Bone marrow (tissue), 2 donors: ENCODE measurements around the gene TMEM154.

Experiments used
- DNase-seq, 2 donors: peaks; one replicate each; lab custom pipeline; 2025; lab: John Stamatoyannopoulos, UW

Gene TMEM154, protein sequence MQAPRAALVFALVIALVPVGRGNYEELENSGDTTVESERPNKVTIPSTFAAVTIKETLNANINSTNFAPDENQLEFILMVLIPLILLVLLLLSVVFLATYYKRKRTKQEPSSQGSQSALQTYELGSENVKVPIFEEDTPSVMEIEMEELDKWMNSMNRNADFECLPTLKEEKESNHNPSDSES

DNA sequence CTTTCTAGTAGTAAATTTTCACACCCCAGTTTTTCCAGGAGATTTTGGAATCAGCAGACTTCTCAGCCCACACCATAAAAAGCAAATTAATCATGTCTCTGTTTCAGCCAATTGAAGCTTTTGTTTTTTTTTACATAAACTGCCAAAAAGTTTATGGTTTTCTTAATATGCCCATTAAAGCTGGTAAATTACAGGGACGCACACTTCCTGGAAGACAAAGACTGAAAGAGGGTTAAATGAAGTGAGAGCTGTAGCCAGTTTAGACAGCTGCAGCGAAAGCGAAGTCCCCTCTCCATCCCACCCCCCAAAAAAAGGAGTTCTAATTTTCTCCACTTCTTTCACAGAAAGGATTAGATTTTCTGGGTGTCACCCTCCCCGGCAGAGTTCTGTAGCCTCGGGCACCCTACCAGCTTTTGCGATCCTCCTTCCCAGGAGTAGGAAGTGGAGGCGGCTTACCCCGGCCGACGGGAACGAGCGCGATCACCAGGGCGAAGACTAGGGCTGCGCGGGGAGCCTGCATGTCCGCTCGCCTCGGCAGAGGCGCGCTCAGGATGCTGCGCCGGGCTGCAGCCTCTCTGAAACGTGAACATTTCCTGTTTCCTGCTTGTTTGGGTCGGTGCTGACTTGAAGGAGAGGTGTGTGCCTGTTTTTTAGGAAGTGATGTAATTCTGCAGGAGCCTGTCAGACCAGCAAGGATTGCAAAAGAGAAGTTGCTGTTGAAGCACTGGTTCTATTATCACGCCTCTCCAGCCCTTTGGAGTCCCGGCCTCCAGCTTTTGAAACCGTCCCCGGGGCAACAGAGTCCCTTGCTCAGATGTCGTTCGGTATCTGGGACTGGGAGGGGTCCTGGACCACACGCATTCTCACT lies at the start of gene TMEM154:
Gene TMEM154 (minus strand): TSS at position 584 of the 868 bp plus-strand sequence. CDS start 64 bp downstream, at position 520.
- peak; percentile 30 to 87 for DNase-seq

DNA sequence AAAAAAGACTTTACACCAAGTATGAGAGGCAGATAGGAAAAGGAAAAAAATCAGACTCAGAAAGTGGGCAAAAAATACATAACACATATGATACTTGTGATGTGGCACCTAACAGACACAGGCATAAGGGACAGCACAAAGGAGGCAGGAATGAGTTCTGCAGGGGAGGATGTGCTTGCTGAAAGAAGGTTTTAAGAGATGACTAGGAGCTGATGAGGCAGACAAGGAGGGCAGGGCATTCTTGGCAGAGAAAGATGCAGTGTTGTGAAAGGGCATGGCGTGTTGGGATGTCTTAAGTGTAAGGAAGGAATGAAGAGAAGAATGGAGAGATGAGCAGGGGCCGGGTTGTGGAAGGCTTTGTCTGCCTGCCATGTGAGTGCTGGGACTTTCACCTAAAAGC lies 49.7 kb upstream of the TMEM154 start:
- DNase-seq, result no peak

DNA sequence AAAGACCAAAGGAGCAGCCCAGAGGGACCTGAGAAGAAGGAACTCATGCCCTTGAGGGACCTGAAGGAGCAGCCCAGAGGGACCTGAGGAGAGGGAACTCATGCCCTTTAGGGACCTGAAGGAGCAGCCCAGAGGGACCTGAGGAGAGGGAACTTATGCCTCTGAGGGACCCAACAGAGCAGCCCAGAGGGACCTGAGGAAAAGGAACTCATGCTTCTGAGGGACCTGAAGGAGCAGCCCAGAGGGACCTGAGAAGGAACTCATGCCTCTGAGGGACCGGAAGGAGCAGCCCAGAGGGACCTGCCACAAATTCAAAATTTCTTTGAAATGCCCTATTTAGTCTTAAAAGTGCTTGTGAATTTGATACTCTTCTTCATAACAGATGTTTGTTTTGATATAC lies 48.5 kb upstream of the TMEM154 start:
- DNase-seq, result no peak

DNA sequence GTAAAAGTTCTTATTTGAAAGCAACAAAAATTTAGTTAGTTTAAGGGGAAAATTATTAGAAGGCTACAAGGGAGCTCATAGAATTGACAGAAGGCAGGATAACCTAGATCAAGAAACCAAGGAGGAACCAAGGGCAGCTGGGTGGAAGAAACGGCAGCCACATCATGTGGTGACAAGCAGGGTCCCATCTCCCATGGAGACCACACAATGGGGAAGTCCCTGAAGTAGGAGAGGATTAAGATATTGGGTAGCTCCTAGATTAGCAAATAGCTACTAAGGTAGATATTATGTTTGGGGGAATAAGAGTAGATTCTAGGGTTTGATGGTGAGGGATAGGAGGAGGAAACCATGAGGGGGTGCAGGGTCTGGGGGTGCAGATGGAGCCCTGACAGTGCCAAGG lies 48.0 kb upstream of the TMEM154 start:
- no peak for DNase-seq

DNA sequence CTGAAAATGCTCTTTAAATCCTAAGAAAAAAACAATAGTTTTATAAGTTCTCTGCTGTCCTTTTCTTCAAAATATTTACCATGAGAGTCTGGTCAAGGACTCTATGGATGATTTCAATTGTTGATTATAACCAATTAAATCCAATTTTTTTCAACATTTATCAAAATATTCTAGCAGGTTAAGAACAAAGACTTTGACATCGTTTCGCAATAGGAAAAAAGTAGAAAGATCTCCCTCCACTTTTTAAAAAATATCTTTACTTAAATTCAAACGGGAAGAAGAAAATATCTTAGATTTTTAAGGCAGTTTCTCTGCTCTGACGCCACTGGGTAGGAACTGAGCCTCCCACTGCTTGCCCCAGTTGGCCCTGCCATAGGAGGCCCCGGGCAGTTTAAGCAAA lies 44.7 kb upstream of the TMEM154 start:
- DNase-seq, result no peak

DNA sequence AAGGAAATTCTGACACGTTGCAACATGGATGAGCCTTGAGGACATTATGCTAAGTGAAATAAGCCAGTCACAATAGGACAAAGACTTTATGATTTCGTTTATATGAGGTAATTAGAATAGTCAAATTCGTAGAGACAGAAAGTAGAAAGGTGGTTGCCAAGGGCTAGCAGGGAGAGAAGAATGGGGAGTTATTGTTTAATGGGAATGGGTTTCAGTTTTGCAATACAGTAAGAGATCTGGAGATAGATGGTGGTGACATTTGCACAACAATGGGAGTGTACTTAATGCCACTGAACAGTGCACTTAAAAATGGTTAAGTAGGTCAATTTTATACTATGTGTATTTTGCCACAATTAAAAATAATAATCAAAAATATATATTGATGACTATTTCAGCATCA lies 43.4 kb upstream of the TMEM154 start:
- DNase-seq, result no peak

DNA sequence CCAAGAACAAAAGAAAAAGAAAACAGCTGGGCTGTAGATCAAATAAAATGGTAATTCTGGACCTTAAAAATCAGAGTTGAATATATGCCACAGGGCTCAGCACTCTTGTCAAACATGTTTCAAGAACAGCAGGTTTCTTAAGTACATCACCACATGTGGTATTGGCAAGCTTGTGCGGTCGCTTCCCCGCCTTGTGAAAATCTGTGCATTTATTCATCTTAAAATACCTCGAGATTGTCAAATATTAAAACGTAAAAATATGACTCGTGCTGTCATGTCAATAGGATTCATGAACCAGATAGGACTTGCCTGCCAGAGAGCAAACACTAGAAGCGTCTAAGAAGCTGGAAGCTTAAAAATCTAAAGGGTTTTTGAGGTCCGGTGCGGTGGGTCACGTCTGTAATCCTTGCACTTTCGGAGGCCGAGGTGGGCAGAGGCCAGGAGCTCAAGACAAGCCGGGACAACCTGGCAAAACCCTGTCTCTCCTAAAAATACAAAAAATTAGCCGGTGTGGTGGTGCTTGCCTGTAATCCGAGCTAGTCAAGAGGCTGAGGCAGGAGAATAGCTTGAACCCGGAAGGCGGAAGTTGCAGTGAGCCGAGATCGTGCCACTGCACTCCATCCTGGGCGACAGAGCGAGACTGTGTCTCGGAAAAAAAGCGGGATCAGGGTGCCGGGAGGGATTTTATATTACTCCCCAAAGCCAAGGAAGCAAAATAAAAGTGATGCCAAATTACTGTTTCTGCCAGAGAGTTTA lies 40.2 kb upstream of the TMEM154 start:
- DNase-seq, result no peak

DNA sequence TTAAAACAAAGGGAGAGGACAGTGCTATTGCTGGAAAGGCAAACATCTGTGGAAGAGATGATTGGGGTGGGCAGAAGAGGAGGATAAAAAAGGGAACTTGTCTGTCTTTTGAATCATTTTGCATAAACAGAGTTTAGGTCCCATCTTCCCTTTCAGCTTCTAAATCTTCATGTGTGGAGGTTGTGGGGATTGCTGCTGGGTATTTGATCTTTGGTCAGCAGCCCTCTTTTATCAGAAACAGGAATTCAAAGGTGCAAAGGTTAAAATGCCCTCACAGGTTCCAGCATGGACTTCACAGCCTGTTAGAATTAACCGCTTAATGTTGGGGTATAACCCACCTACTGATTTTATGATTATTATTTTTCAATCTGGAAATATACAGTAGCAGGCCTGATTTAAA lies 39.5 kb upstream of the TMEM154 start:
- DNase-seq, result no peak

DNA sequence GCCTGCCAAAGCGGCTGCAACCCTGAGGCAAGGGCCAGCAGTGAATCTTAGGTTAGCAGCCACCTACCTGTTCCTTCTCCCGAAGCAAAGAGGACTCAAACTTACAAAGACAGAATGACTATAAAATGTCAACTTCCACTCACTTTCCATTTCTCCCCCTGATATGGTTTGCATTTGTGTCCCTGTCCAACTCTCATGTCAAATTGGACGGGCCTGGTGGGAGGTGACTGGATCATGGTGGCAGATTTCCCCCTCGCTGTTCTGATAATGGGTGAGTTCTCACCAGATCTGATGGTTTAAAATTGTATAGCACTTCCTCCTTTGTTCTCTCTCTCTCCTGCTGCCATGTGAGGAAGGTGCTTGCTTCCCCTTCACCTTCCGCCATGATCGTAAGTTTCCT lies 35.3 kb upstream of the TMEM154 start:
- no peak for DNase-seq

DNA sequence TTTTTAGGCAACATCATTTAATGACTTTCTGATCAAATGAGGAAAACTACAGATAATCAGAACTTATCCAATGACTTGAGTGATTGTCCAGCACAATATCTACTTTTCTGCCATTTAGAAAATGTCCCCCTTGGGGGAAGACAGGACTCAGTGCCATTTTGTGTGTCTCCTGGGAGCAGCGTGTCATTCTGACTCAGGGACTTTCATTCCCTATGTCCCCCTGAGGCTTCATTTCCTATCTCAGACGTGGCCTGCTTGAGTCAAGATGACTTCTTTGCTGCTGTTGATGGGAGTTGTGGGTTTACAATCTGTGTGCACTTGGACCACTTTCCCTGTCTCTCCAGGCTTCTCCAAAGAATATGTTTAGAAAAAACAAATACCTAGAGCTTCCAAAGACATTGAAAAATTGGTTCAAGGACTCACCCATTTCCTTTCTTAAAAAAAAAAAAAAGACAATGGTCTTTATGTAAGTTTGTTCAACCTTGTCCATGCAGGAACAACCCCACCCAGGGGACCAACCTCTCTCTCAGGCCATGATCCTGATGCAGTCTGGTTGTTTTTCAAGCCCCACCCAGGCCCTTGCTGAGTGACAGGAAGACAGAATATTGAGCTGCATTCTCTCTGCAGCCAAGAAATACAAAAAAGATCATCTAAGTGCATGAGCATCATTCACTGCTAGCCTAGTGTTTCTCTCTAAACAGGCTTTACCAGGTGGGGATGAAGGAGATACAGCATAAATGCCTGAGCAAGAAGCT lies 34.3 kb upstream of the TMEM154 start:
- no peak for DNase-seq

DNA sequence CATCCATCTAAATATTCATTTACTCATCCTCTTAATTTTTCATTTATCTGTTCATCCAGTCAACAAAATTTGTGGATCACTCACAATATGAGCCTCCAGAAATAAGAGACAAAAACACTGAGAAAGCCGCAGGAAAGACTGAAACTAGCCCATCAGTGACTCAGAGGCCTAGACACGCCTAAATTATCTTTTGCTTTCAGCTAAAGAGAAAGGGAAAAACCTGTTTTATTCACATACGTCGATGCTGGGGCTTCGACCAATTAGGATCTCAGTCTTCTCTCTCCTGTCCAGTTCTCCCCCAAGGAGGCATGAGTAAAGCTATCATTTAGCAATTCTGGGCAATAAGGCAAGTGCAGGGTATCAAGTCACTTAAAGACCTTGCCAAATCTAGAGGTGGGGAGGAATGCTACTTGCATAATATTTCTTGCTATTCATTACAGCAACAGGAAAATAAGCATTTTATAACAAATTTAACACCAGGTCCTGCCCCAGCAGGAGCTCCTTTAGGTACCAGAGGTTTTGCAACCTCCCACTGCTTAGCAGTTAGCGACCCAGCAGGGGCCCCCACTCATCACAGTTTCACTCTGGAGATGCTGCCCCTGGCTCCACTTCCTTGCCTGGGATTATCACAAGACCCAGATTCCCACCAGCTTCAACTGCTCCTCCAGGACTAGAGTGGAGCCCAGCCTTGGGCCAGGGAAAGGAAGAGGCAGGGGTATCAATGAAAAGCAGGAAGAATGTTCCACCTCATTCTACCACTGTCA lies 30.1 kb upstream of the TMEM154 start:
- DNase-seq, result no peak

DNA sequence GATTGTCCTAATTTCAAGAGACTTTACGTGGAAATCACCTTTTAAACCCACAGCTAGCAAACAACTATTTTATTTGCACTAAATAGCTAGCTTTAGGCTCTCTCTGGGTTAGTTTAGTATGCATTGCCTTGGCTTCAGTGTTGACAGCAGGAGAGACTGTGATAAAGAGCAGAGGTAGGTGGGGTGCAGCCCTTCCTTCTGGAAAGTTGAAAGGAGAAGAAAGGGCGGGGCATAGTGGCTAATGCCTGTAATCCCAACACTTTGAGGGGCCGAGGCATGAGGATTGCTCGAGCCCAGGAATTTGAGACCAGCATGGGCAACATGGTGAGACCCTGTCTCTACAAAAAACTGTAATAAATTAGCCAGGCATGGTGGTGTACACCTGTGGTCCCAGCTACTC lies 29.0 kb upstream of the TMEM154 start:
- no peak for DNase-seq

DNA sequence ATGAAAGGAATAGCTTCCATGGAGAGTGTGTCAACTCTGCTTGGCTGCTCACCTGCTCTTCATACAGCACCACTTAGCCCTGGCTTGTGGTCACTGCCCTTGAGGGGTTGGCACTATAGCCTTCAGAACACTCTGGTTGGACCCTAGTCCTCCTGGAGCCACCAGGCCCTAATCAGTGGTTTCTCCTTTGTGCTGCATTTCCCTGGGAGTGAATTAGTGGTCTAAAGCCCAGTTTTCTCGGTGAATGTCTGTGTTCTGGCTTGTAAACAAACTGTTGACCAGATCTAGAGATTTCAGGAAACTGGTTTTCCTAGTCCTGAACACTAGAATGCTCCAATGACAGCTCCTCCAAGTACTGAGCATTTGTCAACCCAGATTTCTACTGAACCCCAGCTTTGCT lies 28.6 kb upstream of the TMEM154 start:
- no peak for DNase-seq

DNA sequence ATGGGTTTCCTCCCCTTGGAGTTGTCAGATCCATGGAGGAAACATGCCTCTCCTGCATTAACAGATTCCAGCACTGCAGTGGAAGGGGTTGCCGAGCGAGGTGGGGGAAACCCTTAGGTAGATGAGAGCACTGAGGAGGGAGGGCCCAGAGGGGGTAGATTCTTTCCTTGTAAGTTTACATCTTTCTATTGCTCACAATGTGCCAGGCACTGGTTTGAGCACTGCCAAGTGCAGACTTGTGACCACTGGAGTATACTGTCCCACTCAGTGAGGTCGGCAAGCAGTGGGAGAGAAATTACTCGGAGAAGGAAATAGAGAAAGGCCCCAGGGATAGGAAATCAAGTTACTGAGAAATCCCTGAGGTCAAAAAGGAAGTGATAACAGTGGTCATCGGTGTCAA lies 27.8 kb upstream of the TMEM154 start:
- no peak for DNase-seq

DNA sequence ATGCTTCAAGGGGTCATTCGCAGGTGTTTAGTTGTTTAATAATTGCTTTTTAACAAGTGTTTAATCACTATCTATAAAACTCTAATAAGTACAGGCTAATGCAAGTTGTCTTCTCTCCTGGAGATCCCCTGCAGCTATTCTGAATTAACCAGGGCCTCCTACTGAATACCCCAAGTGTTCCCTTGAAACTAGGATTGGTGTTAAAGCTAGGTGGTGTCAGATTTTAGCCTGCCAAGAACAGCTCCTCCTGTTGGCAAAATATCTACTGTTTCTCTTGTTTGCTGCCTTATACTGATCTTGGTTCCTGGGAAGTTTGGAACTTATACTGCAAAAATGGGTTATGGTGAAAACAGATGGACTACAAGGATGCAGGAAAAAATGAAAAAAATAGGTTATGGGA lies 26.1 kb upstream of the TMEM154 start:
- no peak for DNase-seq

DNA sequence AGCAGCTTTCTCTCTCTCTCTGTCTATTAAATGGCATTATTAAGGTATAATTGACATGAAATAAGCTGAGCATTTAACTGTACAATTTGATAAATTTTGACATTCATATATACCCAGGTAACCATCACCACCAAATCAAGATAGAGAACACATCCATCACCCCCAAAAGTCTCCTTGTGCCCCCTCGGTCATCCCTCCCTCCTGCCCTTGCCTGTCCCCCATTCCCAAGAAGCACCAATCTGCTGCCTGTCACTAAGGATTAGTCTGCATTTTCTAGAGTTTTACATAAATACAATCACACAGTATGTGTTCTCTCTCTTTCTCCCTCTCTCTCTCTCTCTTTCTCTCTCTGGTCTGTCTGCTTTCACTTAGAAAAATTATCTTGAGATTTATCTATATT lies 25.0 kb upstream of the TMEM154 start:
- DNase-seq, result no peak

DNA sequence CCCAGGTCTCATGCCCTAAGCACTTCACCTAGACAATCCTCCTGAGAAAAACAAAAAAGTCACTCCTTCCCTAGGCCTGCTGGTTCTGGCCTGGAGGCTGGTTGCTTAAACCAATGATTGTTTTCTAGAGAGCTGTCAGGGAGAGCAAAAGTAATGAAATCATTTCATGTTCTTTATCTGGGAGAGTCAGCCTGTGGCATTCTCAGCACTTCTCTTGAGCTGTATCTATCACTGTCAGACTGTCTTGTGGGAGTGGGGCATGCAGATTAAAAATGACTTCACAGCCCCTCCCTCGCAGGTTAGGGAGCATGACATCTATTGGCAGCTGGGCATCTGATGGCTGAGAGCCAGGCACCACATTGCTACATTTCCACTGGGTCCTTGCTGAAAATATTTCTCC lies 20.4 kb upstream of the TMEM154 start:
- DNase-seq, result no peak

DNA sequence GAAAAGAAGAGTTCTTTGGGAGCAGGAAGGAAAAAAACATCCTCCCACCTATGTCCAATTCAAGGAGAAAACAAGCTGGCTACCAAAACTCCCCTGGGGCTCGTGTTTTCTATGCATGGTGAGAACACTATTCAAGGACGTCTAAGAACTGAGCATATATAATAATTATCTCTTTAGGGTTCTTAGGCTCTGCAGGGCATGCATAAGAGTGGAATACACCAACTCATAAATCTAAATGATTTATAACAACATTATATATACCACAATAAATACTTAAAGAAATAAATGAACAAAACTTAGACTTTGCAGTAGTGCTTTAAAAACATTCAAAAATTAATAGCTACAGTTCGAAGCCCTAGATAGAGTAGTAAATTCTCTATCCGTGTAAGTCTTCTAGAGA lies 19.5 kb upstream of the TMEM154 start:
- DNase-seq, result no peak

DNA sequence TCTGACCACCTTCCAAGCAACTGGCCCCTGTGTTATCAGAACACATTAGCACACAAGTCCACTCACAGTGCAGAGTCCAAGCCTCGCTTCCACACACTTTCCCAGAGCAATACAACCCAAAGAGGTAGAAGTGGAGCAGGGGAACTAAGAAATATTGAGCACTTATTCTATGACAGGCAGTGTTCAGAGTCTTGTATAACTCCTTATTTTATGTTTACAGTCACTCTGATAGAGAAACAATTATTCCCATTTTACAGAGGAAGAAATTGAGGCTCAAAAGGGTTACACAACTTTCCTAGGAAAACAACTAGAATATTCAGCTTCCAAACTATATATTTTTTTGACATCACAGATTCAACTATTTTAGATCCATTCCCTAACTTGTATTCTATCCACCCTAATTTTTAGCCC lies 18.3 kb upstream of the TMEM154 start:
- no peak for DNase-seq

DNA sequence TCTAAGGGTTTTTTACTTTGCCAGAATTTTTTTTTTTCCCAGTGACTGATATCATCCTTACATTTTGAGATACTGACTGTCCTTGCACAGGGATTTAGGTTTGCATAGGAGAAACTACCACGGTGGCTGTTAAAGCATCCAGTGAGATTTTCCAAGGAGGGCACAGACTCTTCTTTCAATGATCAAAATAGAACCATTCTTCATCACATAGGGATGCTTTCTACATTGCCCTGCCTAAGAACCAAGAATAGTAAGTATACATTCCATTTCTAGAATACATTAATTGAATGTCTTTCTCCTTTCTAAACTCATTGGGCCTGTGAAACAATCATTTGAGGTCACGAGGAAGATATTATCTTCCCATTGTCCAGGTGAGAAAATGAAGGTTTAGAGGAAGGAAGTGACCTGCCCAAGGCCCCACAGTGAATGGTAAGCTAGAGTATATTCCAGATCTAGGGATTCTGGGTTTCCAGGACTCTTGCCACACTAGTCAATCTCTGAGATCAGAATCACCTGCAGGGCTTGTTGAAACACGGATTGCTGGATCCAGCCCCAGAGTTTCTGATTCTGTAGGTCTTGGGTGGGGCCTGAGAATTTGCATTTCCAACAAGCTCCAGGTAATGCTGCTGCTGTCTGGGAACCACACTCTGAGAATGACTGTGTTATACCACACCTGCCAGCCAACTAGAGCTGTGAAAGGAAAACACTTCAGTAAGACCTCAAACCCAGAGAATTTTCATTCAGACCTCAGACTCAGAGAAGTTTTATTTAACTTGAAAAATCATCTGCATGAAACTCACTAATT lies 17.7 kb upstream of the TMEM154 start:
- no peak for DNase-seq
